CD4-positive, alpha-beta T cell treated with Interleukin-10 for 1 hour (primary cell): ENCODE results near the gene TXNRD3.

ENCODE experiments used
- DNase-seq: peaks from one replicate; pipeline ENCODE4 v3.0.0-alpha.2; 2020

TXNRD3 gene

GRCh38 chr3:126581569-126581968 lies 73.4 kb downstream of the TXNRD3 start:
- no peak for DNase-seq

- DNase-seq: no peak
Observed at GRCh38 chr3:126580746-126581145, 74.2 kb downstream of the TXNRD3 start.

GRCh38 chr3:126578702-126579101 lies 76.2 kb downstream of the TXNRD3 start:
- DNase-seq: no peak

GRCh38 chr3:126577261-126577660 lies 77.7 kb downstream of the TXNRD3 start:
- no peak for DNase-seq

GRCh38 chr3:126573492-126574117 lies 81.3 kb downstream of the TXNRD3 start:
- DNase-seq: no peak

- no peak for DNase-seq
Observed at GRCh38 chr3:126571078-126571477, 83.8 kb downstream of the TXNRD3 start.

GRCh38 chr3:126570103-126570541 lies 84.8 kb downstream of the TXNRD3 start:
- DNase-seq: no peak

- no peak for DNase-seq
Observed at GRCh38 chr3:126569390-126569975, 85.4 kb downstream of the TXNRD3 start.

- DNase-seq: no peak
Observed at GRCh38 chr3:126568776-126569342, 86.1 kb downstream of the TXNRD3 start.

- no peak for DNase-seq
Observed at GRCh38 chr3:126567696-126568438, 87.1 kb downstream of the TXNRD3 start.

- DNase-seq: no peak
Observed at GRCh38 chr3:126562737-126563276, 92.1 kb downstream of the TXNRD3 start.

- no peak for DNase-seq
Observed at GRCh38 chr3:126558336-126559071, 96.4 kb downstream of the TXNRD3 start, which contains the start of gene C3orf22. Gene C3orf22 (minus strand): TSS chr3:126558932. CDS start chr3:126553390, 5,542 bp downstream.

GRCh38 chr3:126557761-126558160 lies 97.2 kb downstream of the TXNRD3 start:
- no peak for DNase-seq

GRCh38 chr3:126557415-126557745 lies 97.5 kb downstream of the TXNRD3 start:
- no peak for DNase-seq
